Sigmoid colon (tissue), 4 donors: ENCODE data around the gene CBFA2T2.

Experiments used
- POLR2A ChIP-seq, 2 donors: fragments of 450-650 bp; IDR thresholded peaks; one replicate each; pipeline ENCODE4 v1.6.1; 2016; ENCODE audit warnings: antibody characterized with exemption in 2 of 2, mild to moderate bottlenecking in 2 of 2, moderate library complexity in 2 of 2
- POLR2AphosphoS5 ChIP-seq, 4 donors: sonication (generic); formaldehyde crosslinking; IDR thresholded peaks; one replicate each; pipeline ENCODE4 v1.6.1; 2017; ENCODE audit warnings: antibody characterized with exemption in 4 of 4
- TF ChIP-seq, protein P1 (sequence below), 4 experiments: fragments of 450-650 bp in 3 of 4; fragments of 200-600 bp in 1 of 4; IDR thresholded peaks; one replicate each; pipeline ENCODE4 v1.5.1; 2016 to 2019; ENCODE audit warnings: antibody characterized with exemption in 4 of 4, mild to moderate bottlenecking in 3 of 4, moderate library complexity in 2 of 4

DNA sequence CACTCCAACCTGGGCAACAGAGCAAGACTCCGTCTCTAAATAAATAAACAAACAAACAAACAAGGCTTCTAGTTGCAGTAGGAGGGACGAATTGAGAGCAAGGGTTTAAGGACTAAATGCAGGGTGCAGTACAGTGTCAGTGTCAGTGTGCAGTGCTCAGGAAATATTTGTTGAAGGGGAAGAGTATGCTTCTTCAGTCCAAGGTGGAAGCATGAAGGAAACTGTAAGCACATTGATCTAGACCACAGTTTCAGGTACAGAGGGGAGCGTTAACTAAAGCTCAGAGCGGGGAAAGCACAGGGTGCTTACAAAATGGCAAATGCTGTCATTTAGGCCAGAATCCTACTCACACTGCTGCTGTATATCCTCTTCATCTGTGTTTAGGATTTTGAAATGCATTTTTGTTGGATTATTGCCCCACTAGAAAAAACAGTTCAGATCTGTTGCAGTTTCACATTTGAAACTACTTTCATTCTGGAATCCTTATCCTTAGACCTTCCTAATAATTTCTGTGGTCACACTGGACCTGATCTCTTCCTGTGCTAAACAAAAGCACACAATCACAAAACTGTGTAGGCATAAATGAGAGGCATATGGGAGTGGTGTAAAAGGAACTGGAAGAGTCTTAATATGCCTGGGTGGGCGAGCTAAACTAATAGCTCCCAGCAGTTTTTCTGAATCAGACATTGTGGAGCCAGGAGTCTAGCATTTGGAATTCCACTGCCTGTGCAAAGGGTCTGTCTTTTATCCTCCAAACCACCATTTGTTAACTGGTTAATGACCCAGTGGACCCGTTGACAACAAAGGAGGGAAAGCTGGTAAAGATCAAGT, 41.4 kb downstream of the CBFA2T2 start:
- TF ChIP-seq POLR2AphosphoS5 (IDR thresholded peaks at IDR 0.05) (no peak), POLR2A (IDR thresholded peaks at IDR 0.05) (no peak)
- TF ChIP-seq, protein P1, sequence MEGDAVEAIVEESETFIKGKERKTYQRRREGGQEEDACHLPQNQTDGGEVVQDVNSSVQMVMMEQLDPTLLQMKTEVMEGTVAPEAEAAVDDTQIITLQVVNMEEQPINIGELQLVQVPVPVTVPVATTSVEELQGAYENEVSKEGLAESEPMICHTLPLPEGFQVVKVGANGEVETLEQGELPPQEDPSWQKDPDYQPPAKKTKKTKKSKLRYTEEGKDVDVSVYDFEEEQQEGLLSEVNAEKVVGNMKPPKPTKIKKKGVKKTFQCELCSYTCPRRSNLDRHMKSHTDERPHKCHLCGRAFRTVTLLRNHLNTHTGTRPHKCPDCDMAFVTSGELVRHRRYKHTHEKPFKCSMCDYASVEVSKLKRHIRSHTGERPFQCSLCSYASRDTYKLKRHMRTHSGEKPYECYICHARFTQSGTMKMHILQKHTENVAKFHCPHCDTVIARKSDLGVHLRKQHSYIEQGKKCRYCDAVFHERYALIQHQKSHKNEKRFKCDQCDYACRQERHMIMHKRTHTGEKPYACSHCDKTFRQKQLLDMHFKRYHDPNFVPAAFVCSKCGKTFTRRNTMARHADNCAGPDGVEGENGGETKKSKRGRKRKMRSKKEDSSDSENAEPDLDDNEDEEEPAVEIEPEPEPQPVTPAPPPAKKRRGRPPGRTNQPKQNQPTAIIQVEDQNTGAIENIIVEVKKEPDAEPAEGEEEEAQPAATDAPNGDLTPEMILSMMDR (IDR thresholded peaks at IDR 0.05), result no peak
